HG02642 (cell line): ENCODE data around the gene PROP1.
"Not testable (repeated sequence)": the region's sequence is repeated elsewhere in the genome, so short reads cannot be mapped to it uniquely, and the experiment has no call there.

Experiments used
- ATAC-seq: cut with Tn5 transposase; IDR thresholded peaks from one replicate; pipeline ENCODE4 v1.9.1; 2021; ENCODE audit warnings: mild to moderate bottlenecking; ENCODE audit not compliant: unreplicated experiment, poor library complexity

PROP1 gene

DNA sequence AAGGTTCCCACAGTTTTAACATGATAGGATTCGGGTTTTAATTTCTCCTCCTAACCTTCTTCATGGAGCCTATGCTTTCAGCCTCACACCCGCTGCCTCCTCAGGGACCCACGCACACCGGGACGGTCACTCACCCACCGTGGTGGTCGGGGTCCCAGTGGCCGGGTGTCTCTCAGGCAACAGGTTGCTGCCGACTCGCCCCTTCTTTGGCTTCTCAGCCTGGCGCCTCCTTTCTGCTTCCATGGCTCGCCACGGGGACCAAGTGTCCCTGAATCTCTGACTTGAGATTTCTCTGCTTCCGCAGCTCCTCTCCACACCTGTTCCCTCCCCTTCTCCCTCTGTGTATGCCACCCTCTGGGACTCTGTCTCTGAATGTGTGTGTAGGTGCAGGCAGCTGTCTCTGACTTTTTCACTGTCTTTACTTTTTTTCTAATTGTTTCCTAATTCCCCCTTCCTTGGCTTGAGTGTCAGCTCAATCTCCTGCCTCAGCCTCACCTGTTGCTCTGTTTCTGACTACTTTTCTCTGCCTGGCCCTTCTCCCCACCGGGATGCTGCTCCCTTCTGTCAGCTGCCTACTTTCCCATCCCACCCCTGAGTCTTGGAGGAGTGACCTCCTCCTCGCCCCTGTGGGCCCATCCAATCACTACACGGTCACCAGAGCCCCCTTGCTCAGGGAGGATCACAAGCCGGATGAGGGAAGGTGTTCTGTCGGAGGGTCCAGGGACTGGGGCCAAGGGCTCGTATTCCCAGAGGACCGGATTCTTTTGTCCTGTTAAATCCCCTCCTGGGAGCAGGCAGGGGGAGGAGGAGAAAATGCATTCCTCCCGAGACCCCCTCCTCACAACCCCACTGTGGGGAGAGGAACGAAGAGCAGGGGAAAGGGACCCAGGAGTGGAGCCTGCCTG lies at the start of gene PROP1:
PROP1 (minus strand) TSS at position 552 of the 905 bp plus-strand sequence; CDS start at position 243, 309 bp downstream.
- no peak for ATAC-seq

DNA sequence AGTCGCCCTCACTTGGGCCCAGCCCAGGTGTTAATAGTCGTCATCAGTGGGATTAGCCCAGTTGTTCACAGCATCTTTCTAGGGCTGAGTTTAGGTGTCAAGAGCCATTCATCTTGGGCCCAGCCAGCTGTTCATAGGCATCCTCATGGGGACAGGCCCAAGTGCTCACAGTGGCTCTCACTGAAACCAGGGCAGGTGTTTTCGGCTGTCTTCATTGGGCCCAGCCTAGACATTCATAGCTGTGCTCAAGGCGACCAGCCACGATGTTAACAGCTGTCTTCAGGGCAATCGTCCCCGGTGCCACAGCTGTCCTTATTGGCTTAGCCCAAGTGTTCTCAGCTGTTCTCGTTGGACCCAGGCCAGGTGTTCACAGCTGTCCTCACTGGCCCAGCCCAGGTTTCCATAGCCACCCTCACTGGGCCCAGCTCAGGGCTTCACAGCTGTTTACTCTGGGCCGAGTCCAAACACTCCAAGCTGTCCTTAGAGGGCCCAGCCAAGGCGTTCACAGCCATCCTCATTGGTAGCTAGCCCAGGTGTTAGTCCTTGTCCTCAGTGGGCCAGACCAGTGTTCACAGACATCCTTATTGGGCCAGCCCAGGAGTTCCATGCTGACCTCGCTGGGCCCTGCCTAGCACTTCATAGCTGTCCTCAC lies 23.5 kb upstream of the PROP1 start:
- not testable (repeated sequence) for ATAC-seq

DNA sequence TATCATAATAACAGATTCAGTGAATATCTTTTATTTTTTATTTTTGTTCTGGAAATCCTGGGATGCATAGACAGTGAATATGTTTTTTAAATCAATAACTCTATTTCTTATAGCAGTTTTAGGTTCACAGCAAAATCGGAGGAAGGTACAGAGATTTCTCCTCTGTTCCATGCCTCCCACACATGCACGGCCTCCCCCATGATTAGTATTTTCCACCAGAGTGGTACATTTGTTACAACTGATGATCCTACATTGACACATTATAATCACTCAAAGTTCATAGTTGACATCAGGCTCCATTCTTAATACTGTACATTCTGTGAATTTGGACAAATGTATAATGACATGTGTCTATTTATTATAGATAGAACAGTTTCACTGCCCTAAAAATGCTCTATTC lies 16.7 kb upstream of the PROP1 start:
- not testable (repeated sequence) for ATAC-seq

DNA sequence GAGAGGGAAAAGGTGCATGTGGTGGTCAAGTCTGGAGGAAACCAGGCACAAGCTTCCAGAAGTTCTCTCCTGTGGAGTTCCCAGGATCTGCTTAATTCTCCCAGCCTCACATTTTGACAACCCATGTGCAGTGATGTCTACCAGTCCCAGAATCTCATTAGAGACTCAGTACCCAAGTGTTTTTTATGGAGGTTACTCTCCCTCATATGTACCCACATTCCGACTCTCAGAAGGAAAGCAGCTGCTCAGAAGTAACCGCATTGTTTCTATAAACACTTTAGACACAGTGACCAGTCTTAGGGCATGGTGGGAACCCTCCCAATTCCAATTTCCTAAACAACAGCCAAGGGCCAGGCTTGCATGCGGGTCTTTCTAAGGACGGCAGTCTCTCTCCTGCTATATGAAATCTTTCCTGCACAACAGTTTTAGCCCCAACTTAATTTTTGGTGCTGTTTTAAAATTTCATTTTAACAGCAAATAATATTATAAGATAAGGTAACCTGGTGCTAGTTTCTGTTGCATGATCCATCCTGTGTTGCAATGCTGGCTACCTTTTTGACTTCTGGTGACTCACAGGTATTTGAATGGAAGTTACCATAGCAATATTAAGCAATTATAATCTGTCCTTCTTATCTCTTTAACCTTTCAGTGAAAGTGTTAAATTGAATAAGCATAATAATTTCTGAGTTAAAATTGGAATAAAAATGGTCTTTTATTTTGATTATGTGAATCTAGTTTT lies 15.9 kb upstream of the PROP1 start:
- ATAC-seq: not testable (repeated sequence)

DNA sequence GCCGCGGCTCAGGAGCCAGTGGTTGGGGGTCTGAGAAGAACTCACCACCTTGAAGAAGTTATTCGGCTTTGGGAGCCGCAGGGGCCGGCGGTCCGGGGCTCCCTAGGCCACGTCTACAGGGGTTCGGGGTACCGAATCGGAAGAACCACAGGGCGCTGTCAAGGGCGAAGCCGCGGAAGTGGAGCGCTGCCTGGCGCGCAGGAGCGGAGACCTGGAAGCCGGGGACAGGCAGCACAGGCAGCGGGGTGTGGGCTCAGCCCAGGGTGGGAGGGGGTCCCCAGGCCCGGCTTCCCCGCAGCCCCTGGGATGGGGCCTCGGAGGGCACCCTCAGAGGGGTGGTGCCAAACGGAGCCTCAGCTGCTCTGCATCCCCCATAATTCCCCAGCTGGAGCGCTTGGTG lies 11.2 kb upstream of the PROP1 start:
- not testable (repeated sequence) for ATAC-seq

DNA sequence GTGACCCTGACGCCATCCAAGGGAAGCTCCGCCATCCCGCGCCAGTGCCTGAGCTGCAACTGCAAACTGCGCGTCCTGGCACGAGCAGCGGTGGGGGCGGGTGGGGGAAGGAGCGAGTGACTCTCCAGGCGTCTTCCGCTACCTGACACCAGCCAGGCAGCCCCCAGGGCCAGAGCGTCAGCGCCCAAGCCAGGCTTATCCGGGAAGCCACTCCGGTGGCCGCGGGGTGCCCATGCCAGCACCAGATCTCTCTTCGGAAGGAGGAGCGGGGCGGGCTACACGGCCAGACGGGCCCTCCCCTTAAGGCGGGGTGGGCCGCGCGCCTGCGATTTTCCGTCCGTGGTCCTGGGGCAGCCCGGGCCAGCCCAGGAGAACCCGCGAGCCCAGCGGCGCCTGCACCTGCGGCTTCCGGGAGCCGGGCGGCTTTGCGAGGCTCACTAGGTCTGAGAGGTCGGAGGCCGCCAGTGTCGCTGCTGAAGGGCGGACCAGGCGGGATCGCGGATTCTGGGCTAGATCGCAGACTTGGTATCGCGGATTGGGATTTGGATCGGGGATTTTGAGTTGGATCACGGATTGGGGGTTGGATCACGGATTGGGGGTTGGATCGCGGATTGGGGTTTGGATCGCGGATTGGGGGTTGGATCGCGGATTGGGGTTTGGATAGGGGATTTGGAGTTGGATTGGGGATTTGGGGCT lies 10.6 kb upstream of the PROP1 start:
- ATAC-seq: peak; percentile 84

DNA sequence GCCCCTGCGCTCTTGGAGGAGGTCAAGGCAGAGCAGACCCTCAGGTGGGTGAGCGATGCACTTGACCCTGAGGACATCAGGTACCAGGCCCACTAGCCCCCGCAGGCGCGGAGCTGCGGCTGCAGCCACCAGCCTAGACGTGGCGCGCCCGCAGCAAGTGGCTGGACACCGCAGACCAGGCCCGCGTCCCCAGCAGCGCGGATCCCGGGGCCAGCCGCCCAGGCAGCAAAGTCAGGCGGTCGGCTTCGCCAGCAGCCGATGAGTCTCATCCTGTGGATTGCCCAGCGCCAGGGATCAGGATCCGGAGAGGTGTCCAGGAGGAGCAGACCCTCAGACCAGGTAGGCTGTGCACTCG lies 10.1 kb upstream of the PROP1 start:
- ATAC-seq: peak; percentile 12

DNA sequence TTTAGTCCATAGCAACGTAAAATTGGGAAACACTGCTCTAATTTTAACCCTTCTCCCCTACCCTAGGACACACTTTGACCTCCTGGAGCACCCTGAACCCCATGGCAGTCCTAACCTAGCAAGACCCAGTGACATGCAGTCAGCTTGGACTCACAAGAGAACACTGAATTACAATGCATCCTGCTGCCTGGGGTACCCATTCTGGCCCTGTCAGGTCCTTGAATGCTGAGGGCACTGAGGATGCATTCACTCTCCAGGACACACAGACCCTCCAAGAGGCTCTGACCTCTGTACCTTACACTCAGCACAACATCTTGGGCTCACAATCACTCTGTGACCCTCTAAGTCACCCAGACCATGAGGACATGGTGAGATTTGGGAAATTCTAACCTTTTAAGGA lies 1.8 kb upstream of the PROP1 start:
- ATAC-seq: no peak

DNA sequence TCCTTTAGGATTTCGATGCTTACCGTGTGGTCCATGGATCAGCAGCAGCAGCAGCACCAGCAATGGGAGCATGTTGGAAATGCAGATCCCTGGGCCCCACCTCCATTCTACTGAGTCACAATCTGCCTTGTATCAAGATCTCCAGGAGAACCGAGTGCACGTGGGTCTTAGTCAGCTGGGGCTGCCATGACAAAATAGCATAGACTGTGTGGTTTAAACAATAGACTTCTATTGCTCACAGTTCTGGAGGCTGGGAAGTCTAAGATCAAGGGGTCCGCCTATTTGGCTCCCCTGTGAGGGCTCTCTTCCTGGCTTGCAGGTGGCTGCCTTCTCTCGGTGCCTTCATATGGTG lies 1.3 kb upstream of the PROP1 start:
- no peak for ATAC-seq

DNA sequence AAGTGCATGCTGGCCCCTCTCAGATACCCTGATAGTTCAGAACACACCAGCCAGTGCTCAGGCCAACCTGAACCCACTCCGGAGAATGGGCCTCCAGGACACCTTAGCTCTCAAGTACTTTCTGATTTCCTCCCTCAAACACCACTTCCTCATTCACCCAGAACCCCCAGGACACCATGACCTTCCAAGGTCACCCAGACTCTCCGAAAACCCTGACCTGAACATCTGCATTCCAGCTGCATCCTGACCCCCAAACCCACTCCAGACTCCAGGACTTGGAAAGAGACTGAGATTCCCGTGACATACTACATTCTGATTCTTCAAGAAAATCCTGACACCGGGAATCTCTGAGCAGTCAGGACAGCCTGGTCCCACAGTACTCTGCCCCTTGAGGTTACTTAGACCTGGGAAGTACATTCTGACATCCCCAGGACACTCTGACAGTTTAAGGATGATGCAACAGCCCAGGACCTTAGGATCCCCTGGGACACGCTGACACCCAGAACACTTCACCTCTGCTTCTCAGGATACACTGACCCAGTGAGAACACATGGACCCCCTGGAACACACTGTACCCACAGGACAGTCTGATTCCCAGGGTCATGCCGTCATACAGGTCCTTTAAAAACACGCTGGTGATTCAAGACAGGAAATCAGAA lies 747 bp upstream of the PROP1 start:
- ATAC-seq: no peak

DNA sequence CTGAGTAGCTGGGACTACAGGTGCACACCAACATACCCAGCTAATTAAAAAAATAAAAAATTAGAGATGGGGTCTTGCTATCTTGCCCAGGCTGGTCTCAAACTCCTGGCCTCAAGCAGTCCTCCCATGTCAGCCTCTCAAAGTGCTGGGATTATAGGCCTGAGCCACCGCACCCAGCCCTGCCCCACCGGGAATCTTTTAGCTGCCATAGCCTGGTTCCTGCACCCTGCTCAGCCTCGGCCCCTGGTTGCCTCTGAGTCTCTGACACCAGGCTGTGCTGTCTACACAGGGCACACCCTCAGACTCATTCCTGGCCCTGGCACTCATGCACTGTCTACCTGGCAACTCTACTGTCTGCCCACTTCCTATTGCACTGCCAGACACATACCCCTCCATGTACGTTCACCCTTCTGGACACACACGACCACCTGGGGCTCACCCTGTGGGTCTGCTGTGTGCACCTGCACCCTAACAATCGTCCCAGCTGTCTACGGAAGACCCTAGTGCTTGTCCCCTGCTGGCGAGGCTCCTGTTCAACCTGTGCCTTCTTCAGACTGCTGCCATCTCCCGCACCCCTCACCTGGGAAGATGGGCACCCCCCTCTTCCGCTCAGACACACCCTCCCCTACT lies 1.4 kb downstream of the PROP1 start:
- ATAC-seq: no peak

DNA sequence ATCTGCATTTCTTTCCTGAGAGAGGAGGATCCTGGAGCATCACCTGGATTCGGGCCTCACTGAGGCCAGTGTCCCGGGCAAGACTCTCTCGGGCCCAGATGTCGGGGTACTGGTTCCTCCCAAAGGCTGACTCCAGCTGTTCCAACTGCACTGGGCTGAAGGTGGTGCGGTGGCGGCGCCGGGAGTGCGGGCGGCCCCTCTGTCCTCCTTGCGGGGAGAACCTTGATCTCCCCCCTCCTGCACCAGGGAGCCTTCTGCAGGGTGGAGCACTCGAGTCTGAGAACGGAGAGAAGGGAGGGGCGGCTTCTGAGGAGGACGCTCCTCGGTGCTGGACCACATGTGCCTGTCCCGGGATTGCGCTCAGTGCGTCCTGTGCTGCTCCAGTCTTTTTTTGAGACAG lies 2.0 kb downstream of the PROP1 start:
- no peak for ATAC-seq

DNA sequence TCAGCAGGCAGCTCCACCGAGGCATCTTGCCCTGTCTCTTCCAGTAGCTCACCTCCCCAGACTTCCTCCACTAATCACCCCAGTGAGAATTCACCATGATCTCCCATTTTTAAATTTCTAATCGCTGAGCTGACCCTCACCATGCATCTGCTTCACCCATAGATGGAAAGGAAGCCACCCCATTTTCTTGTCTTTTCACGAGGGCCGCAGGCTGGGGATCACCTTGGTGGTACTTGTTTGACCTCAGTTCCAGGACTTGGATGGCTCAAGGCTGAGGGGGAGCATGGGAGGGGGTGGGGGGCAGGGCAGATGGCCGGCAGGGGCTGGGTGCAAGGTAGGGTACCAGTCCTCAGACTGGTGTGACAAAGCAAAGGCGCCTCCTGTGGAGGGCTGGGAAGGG lies 3.6 kb downstream of the PROP1 start:
- no peak for ATAC-seq

DNA sequence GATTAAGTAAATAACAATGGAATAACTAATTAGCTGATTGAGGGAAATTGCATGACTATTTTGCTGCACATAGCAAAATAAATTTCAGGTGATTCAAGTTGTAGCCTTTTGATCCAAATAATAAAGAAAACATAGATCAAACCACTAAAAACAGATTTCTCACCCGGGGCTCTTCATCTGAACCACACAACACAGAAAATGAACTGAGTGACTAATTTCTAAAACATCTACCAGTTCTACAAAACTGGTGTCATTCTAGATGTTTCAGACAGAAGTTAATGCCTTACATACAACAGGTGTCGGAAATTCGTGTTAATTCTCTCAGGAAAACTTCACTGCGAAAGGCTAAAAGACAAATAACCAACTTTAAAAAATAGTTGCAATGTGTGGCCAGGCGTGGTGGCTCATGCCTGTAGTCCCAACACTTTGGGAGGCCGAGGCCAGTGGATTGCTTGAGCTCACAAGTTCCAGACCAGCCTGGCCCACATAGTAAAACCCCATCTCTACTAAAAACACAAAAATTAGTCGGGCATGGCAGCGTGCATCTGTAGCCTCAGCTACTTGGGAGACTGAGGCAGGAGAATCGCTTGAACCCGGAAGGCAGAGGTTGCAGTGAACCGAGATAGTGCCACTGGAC lies 6.9 kb downstream of the PROP1 start:
- no peak for ATAC-seq

DNA sequence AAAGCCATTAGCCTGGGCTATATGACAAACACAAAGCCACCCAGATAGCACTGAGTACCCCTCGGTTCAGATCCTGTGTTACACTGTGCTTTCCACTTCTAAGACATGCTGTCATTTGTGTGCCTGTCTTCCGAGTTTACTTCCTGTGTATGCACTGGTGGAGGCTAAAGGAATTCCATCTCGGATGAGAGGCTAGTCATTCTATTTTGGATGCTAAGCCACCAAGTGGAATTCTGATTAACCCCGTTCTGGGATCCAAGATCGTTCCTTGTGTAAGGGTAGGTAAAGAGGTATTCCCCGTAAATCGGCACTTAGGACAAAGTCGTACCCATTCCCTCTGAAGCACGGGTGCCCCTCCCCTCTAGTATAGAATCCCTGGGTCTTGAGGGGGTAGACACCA lies 8.7 kb downstream of the PROP1 start:
- no peak for ATAC-seq

DNA sequence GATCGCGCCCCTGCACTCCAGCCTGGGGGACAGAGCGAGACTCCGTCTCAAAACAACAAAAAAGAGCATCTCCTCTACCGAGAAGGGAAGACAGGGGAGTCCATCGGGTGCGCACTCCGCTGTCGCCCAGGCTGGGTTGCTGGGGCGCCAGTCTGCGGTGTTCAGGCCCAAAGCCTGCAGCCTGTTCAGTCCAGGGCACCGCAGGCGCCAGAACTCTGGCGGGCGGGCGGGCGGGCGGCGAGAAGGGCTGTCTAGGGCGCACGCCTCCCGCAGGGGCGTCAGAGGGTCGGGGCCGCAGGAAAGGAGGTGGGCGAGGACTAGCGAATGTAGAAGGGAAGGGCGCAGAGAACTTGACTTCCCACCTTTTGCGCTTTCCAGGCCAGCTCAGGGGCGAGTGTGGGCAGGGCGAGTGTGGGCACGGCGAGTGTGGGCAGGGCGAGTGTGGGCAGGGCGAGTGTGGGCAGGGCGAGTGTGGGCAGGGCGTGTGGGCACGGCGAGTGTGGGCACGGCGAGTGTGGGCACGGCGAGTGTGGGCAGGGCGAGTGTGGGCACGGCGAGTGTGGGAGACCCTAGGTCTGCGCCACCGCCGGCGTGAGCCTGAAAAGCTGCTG lies 10.5 kb downstream of the PROP1 start:
- ATAC-seq: no peak

DNA sequence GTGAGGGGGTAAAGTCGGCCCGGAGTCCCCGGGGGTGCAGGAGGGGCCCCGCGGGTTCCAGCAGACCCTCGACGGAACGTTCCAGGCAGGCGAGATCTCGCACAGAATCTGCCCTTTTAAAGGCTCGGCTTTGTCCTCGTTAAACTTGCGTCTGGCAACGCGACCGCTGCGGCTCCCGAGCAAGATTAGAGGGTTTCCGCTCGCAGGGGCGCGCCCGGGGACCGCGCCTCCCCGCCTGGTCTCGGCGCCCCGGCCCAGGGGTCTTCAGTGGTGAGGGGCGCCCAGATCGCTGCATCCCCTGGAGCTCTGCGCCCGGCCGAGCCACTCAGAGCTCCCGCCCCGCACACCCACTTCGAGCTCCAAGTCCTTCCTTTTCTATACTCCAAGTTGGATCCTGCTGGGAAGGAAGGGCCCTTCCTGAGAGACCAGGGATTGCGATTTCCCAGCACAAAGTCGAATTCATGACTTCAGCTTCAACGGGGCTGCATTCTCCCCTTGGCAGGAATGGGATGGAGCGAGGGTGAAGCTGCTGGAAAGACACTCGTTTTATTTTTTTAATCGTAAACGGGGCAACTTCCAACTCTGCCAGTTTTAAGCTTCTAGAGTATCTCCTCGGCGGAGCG lies 11.3 kb downstream of the PROP1 start:
- ATAC-seq: no peak
